H54 (cell line): ENCODE data around the gene PEDS1.
"Not testable (repeated sequence)": the region's sequence is repeated elsewhere in the genome, so short reads cannot be mapped to it uniquely, and the experiment has no call there.

Experiments used
- DNase-seq: peaks from one replicate; pipeline ENCODE4 v3.0.0; 2011; ENCODE audit warnings: low spot score, mixed read lengths; ENCODE audit not compliant: insufficient read length
- FAIRE-seq: peaks from 3 replicates; lab custom pipeline; 2011; peaks lifted over from hg19 to GRCh38; lab: Jason Lieb, UNC
- POLR2A ChIP-seq: IDR thresholded peaks from 2 replicates; pipeline ENCODE4 v1.6.1; 2011; ENCODE audit warnings: low read depth, mild to moderate bottlenecking, low read length

Gene PEDS1

GRCh38 chr20:50153500-50154377, at the start of gene PEDS1:
Gene PEDS1 (minus strand): TSS chr20:50153723. CDS start chr20:50153637, 86 bp downstream.
- DNase-seq (peak; percentile 95), FAIRE-seq (no peak)
- peak; percentile 82 for TF ChIP-seq POLR2A

- TF ChIP-seq POLR2A = no peak
- FAIRE-seq (no peak), DNase-seq (no peak)
These were observed 49.2 kb upstream of the PEDS1 start for GRCh38 chr20:50202677-50203076.

- not testable (repeated sequence) for DNase-seq, FAIRE-seq
These were observed 48.2 kb upstream of the PEDS1 start for GRCh38 chr20:50201710-50202109.

- no peak for TF ChIP-seq POLR2A
- DNase-seq = no peak
- no peak for FAIRE-seq
These were observed 47.1 kb upstream of the PEDS1 start for GRCh38 chr20:50200482-50201104.

- TF ChIP-seq POLR2A = no peak
- FAIRE-seq (no peak), DNase-seq (no peak)
These were observed 46.2 kb upstream of the PEDS1 start for GRCh38 chr20:50199703-50200102.

GRCh38 chr20:50198716-50199115, 45.2 kb upstream of the PEDS1 start:
- no peak for TF ChIP-seq POLR2A
- no peak for FAIRE-seq

GRCh38 chr20:50198180-50198666, 44.7 kb upstream of the PEDS1 start:
- TF ChIP-seq POLR2A = no peak
- DNase-seq (no peak), FAIRE-seq (no peak)

More at GRCh38 chr20:50198716-50199115, 45.2 kb upstream of the PEDS1 start:
- no peak for DNase-seq

- TF ChIP-seq POLR2A = no peak
- no peak for DNase-seq
- no peak for FAIRE-seq
These were observed 44.1 kb upstream of the PEDS1 start for GRCh38 chr20:50197463-50198179.

- no peak for TF ChIP-seq POLR2A
- DNase-seq (no peak), FAIRE-seq (no peak)
These were observed 43.4 kb upstream of the PEDS1 start for GRCh38 chr20:50196896-50197295.

GRCh38 chr20:50196248-50196647, 42.7 kb upstream of the PEDS1 start:
- FAIRE-seq (no peak), DNase-seq (no peak)
- no peak for TF ChIP-seq POLR2A

- FAIRE-seq = no peak
- no peak for DNase-seq
- TF ChIP-seq POLR2A = no peak
These were observed 42.1 kb upstream of the PEDS1 start for GRCh38 chr20:50195524-50196120.

- FAIRE-seq = no peak
- TF ChIP-seq POLR2A = no peak
- no peak for DNase-seq
These were observed 41.5 kb upstream of the PEDS1 start for GRCh38 chr20:50194831-50195523.

GRCh38 chr20:50194422-50194830, 40.9 kb upstream of the PEDS1 start:
- no peak for DNase-seq
- TF ChIP-seq POLR2A = no peak
- FAIRE-seq = no peak
